MM.1S (cell line): ENCODE measurements around the gene IVD.

Experiments
- DNase-seq: peaks from one replicate; pipeline ENCODE4 v3.0.0-alpha.2; 2015
- H2AFZ ChIP-seq: fragments of 300-600 bp; sonication (generic); 2 replicates; pipeline ENCODE4 v1.6.0; 2016; ENCODE audit warnings: antibody characterized with exemption, low read length
- H3F3A ChIP-seq: fragments of 300-600 bp; sonication (generic); 2 replicates; pipeline ENCODE4 v1.6.1; 2016; ENCODE audit warnings: mild to moderate bottlenecking, antibody characterized with exemption, low read length, moderate library complexity, mixed read lengths; ENCODE audit not compliant: insufficient read depth
- H3K27ac ChIP-seq: fragments of 300-600 bp; sonication (generic); 2 replicates; pipeline ENCODE4 v1.5.1; 2016; ENCODE audit warnings: mild to moderate bottlenecking, low read length
- H3K27me3 ChIP-seq: fragments of 300-600 bp; sonication (generic); replicated peaks from 2 replicates; pipeline ENCODE4 v1.6.0; 2016; ENCODE audit warnings: low read length; ENCODE audit not compliant: insufficient read depth
- H3K36me3 ChIP-seq: fragments of 300-600 bp; sonication (generic); replicated peaks from 2 replicates; pipeline ENCODE4 v1.6.1; 2016; ENCODE audit warnings: mild to moderate bottlenecking, low read length, mixed read lengths; ENCODE audit not compliant: insufficient read depth
- H3K4me1 ChIP-seq: fragments of 300-600 bp; sonication (generic); 2 replicates; pipeline ENCODE4 v1.6.1; 2016; ENCODE audit warnings: low read length, mixed read lengths
- H3K4me2 ChIP-seq: fragments of 300-600 bp; sonication (generic); 2 replicates; pipeline ENCODE4 v1.6.0; 2016; ENCODE audit warnings: low read depth, low read length
- H3K4me3 ChIP-seq: fragments of 300-600 bp; sonication (generic); 2 replicates; pipeline ENCODE4 v1.5.1; 2016; ENCODE audit warnings: low read length, mixed read lengths
- H3K79me2 ChIP-seq: fragments of 300-600 bp; sonication (generic); 2 replicates; pipeline ENCODE4 v1.6.1; 2016; ENCODE audit warnings: mixed run types, low read length, mixed read lengths
- H3K9ac ChIP-seq: fragments of 300-600 bp; sonication (generic); 2 replicates; pipeline ENCODE4 v1.6.1; 2016; ENCODE audit warnings: low read length, mixed read lengths
- H3K9me2 ChIP-seq: fragments of 300-600 bp; sonication (generic); replicated peaks from 2 replicates; pipeline ENCODE4 v1.6.1; 2016; ENCODE audit warnings: mild to moderate bottlenecking, low read length, mixed read lengths; ENCODE audit not compliant: insufficient read depth
- H3K9me3 ChIP-seq: fragments of 300-600 bp; sonication (generic); replicated peaks from 2 replicates; pipeline ENCODE4 v1.6.1; 2016; ENCODE audit warnings: mild to moderate bottlenecking, low read length, mixed read lengths; ENCODE audit not compliant: insufficient read depth
- H4K20me1 ChIP-seq: fragments of 300-600 bp; sonication (generic); 2 replicates; pipeline ENCODE4 v1.6.1; 2016; ENCODE audit warnings: mild to moderate bottlenecking, low read length, moderate library complexity, mixed read lengths; ENCODE audit not compliant: insufficient read depth
- CTCF ChIP-seq: fragments of 300-600 bp; sonication (generic); IDR thresholded peaks from 2 replicates; pipeline ENCODE4 v1.5.1; 2016; ENCODE audit warnings: antibody characterized with exemption, low read length, mixed read lengths
- EZH2 ChIP-seq: fragments of 300-600 bp; sonication (generic); optimal IDR thresholded peaks from 2 replicates; pipeline ENCODE3; 2017; ENCODE audit warnings: low read depth, mild to moderate bottlenecking, antibody characterized with exemption, low read length, mixed read lengths
- EZH2phosphoT487 ChIP-seq: fragments of 300-600 bp; sonication (generic); IDR thresholded peaks from 2 replicates; pipeline ENCODE4 v1.6.1; 2018; ENCODE audit warnings: antibody characterized with exemption, low read length

Gene IVD

GRCh38 chr15:40463279-40463678 lies 57.7 kb downstream of the IVD start:
- peaks cover 15% of the 10 kb centered on the region for H3K4me1 ChIP-seq
- H3K27ac ChIP-seq: no peak overlapping the region
- H3K9me2 ChIP-seq: no peaks in the 10 kb centered on the region
- H3K79me2 ChIP-seq: peaks cover 8% of the 10 kb centered on the region
- H3K4me3 ChIP-seq: no peak overlapping the region
- H3K9me3 ChIP-seq: no peaks in the 10 kb centered on the region
- no peaks in the 10 kb centered on the region for H3K27me3 ChIP-seq
- H3K9ac ChIP-seq: no peak overlapping the region
- no peak overlapping the region for H3K4me2 ChIP-seq
- no peaks in the 10 kb centered on the region for H4K20me1 ChIP-seq
- no peaks in the 10 kb centered on the region; the same call in 1 of the 2 replicates for H3K36me3 ChIP-seq
- no peak for TF ChIP-seq EZH2phosphoT487
- no peak for TF ChIP-seq CTCF
- TF ChIP-seq EZH2: no peak
- H3F3A ChIP-seq: no peaks in the 10 kb centered on the region
- no peak overlapping the region for H2AFZ ChIP-seq
- DNase-seq: no peak

- no peaks in the 10 kb centered on the region for H4K20me1 ChIP-seq
- TF ChIP-seq EZH2phosphoT487: no peak
- TF ChIP-seq CTCF: no peak
- TF ChIP-seq EZH2: no peak
- H2AFZ ChIP-seq: no peak overlapping the region
- H3K4me3 ChIP-seq: no peak overlapping the region
- H3K9me3 ChIP-seq: no peaks in the 10 kb centered on the region
- H3K36me3 ChIP-seq: no peaks in the 10 kb centered on the region; the same call in 1 of the 2 replicates
- H3K9me2 ChIP-seq: no peaks in the 10 kb centered on the region
- H3K4me1 ChIP-seq: peaks cover 15% of the 10 kb centered on the region
- H3K27me3 ChIP-seq: no peaks in the 10 kb centered on the region
- no peak overlapping the region for H3K9ac ChIP-seq
- peaks cover 6% of the 10 kb centered on the region; the same call in 1 of the 2 replicates for H3K79me2 ChIP-seq
- H3K4me2 ChIP-seq: peak overlapping the region; percentile 7; the same call in 1 of the 2 replicates
- no peaks in the 10 kb centered on the region for H3F3A ChIP-seq
- no peak for DNase-seq
- no peak overlapping the region for H3K27ac ChIP-seq
These were observed 58.4 kb downstream of the IVD start for GRCh38 chr15:40463886-40464545.

GRCh38 chr15:40464595-40465185 lies 59.1 kb downstream of the IVD start:
- TF ChIP-seq EZH2: no peak
- no peak for TF ChIP-seq CTCF
- no peak for TF ChIP-seq EZH2phosphoT487
- Histone ChIP-seq H3K9me3 (no peaks in the 10 kb centered on the region), H3K27ac (no peak overlapping the region), H3K27me3 (no peaks in the 10 kb centered on the region), H3K9me2 (no peaks in the 10 kb centered on the region), H2AFZ (no peak overlapping the region), H3K9ac (no peak overlapping the region), H3K4me1 (peaks cover 15% of the 10 kb centered on the region), H4K20me1 (no peaks in the 10 kb centered on the region), H3K36me3 (no peaks in the 10 kb centered on the region; the same call in 1 of the 2 replicates), H3K79me2 (peaks cover 4% of the 10 kb centered on the region; the same call in 1 of the 2 replicates), H3K4me3 (no peak overlapping the region), H3F3A (peaks cover 2% of the 10 kb centered on the region), H3K4me2 (peak overlapping the region; percentile 7; the same call in 1 of the 2 replicates)
- DNase-seq: peak; percentile 40
